Renal cortex interstitium (tissue), 11 donors: ENCODE measurements around the gene ZSWIM6. TPM values are rescaled to one million over a fixed set of nuclear protein-coding genes. Genes with fewer than 3 reads are reported as not detected.

ENCODE experiments used
- DNase-seq, 11 donors: peaks; one replicate each; pipeline ENCODE4 v3.0.0-alpha.2; 2013; ENCODE audit warnings: low read depth in 9 of 11, low spot score in 4 of 11; ENCODE audit errors: extremely low read depth in 1 of 11
- polyA plus RNA-seq, 3 donors: library from polyadenylated mRNA; unstranded; fragments of 120-200 nt; gene quantifications; one replicate each; pipeline ENCODE4 v1.2.1, GENCODE V29; 2013; ENCODE audit not compliant: insufficient read length in 3 of 3

The ZSWIM6 gene
- polyA plus RNA-seq, 3 donors = 26.8 to 30.5 (median 29.5) TPM

GRCh38 chr5:61301341-61302199 is 30.5 kb upstream of the ZSWIM6 start:
- DNase-seq = no peak

GRCh38 chr5:61302200-61302563 is 29.9 kb upstream of the ZSWIM6 start:
- DNase-seq = no peak

- DNase-seq = no peak
Observed at GRCh38 chr5:61303346-61303745, 28.7 kb upstream of the ZSWIM6 start.

- DNase-seq = no peak
Observed at GRCh38 chr5:61304590-61305381, 27.3 kb upstream of the ZSWIM6 start.

GRCh38 chr5:61306531-61307131 is 25.4 kb upstream of the ZSWIM6 start:
- no peak for DNase-seq

GRCh38 chr5:61307191-61307590 is 24.9 kb upstream of the ZSWIM6 start:
- DNase-seq = no peak

GRCh38 chr5:61307611-61308010 is 24.4 kb upstream of the ZSWIM6 start:
- DNase-seq = no peak

- DNase-seq = no peak
Observed at GRCh38 chr5:61308712-61309111, 23.3 kb upstream of the ZSWIM6 start.

- no peak for DNase-seq
Observed at GRCh38 chr5:61309115-61309514, 22.9 kb upstream of the ZSWIM6 start.

- DNase-seq = no peak
Observed at GRCh38 chr5:61311056-61311610, 20.9 kb upstream of the ZSWIM6 start.

- DNase-seq = no peak
Observed at GRCh38 chr5:61311836-61312808, 19.9 kb upstream of the ZSWIM6 start.

GRCh38 chr5:61313960-61314681 is 17.9 kb upstream of the ZSWIM6 start:
- DNase-seq = no peak

GRCh38 chr5:61318376-61318775 is 13.7 kb upstream of the ZSWIM6 start:
- no peak for DNase-seq

- DNase-seq = peak in 1 of 11 donors; percentile 27
Observed at GRCh38 chr5:61319388-61320146, 12.5 kb upstream of the ZSWIM6 start.

- DNase-seq = no peak
Observed at GRCh38 chr5:61320860-61321259, 11.2 kb upstream of the ZSWIM6 start.

GRCh38 chr5:61321669-61322068 is 10.4 kb upstream of the ZSWIM6 start:
- no peak for DNase-seq
